Osteocyte (in vitro differentiated cells): ENCODE results near the gene TNN. TPM values are rescaled to one million over a fixed set of nuclear protein-coding genes. Genes with fewer than 3 reads are reported as not detected.

Source experiments
- DNase-seq: peaks from one replicate; pipeline ENCODE4 v3.0.0; 2021; ENCODE audit warnings: mixed read lengths; ENCODE audit not compliant: unreplicated experiment; ENCODE audit errors: extremely low spot score
- H3K27ac Mint-ChIP-seq: one replicate; pipeline ENCODE4 v1.8.0; 2021; ENCODE audit warnings: mild to moderate bottlenecking, mixed read lengths; ENCODE audit not compliant: unreplicated experiment
- H3K27me3 Mint-ChIP-seq: one replicate; pipeline ENCODE4 v1.8.0; 2021; ENCODE audit warnings: mixed read lengths; ENCODE audit not compliant: unreplicated experiment
- H3K36me3 Mint-ChIP-seq: one replicate; pipeline ENCODE4 v1.8.0; 2021; ENCODE audit warnings: mixed read lengths; ENCODE audit not compliant: unreplicated experiment
- H3K4me1 Mint-ChIP-seq: one replicate; pipeline ENCODE4 v1.8.0; 2021; ENCODE audit warnings: mixed read lengths; ENCODE audit not compliant: unreplicated experiment
- H3K4me3 Mint-ChIP-seq: one replicate; pipeline ENCODE4 v1.8.0; 2021; ENCODE audit warnings: mild to moderate bottlenecking, moderate library complexity, mixed read lengths; ENCODE audit not compliant: unreplicated experiment
- H3K9me3 Mint-ChIP-seq: one replicate; pipeline ENCODE4 v1.8.0; 2021; ENCODE audit warnings: mixed read lengths; ENCODE audit not compliant: unreplicated experiment
- total RNA-seq: library from RNA; stranded (reverse); gene quantifications from 2 replicates; pipeline ENCODE4 v1.2.1, GENCODE V29; 2021
- TF ChIP-seq, protein P1 (sequence below): fragments of 200-600 bp; sonication (generic); IDR thresholded peaks from 2 replicates; pipeline ENCODE4 v1.5.0; 2021; ENCODE audit warnings: antibody characterized with exemption, mild to moderate bottlenecking, moderate library complexity

The TNN gene
- total RNA-seq, 1 donor from 2014 or later: not detected

DNA sequence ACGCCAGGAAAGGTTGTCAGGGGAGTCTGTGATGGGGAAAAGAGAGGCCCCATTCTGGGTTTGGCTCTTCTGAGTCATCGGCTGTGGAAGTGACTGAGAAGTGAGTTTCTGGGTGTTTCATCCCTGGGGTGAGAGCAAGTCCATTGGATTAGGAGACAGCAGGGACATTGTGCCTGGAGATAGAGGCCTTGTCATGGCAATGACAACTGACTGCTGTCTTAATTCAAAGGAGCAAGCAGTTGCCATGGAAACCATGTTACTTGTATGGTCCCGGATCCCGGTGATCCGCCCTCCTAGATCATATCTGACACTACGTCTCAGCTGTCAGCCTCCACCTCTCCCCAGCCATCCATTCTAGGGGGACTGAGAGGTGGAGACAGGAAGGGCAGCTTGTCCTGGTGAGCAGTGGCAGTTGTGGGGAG is 90.5 kb downstream of the TNN start:
- TF ChIP-seq, protein P1, sequence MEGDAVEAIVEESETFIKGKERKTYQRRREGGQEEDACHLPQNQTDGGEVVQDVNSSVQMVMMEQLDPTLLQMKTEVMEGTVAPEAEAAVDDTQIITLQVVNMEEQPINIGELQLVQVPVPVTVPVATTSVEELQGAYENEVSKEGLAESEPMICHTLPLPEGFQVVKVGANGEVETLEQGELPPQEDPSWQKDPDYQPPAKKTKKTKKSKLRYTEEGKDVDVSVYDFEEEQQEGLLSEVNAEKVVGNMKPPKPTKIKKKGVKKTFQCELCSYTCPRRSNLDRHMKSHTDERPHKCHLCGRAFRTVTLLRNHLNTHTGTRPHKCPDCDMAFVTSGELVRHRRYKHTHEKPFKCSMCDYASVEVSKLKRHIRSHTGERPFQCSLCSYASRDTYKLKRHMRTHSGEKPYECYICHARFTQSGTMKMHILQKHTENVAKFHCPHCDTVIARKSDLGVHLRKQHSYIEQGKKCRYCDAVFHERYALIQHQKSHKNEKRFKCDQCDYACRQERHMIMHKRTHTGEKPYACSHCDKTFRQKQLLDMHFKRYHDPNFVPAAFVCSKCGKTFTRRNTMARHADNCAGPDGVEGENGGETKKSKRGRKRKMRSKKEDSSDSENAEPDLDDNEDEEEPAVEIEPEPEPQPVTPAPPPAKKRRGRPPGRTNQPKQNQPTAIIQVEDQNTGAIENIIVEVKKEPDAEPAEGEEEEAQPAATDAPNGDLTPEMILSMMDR: no peak
- no peak for DNase-seq

DNA sequence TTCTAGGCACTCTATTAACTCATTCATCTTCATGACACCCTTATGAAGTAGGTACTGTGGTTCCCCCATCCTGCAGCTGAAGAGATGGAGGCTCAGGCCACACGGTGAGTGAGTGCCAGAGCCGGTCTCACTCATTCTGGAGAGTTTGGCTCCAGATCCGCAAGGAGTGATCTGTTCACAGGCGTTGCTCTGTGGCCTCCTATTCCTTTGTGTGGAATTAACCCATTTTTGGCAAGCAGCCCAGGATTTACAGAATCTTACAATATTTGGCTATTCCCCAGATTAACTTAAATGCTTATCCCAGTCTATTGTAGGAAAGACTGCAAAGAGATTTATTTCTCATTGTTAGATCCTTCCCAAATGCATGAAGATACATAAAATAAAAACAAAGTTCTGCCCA is 95.3 kb downstream of the TNN start:
- Mint-ChIP-seq H3K9me3 (no peaks in the 10 kb centered on the region), H3K4me3 (no peak overlapping the region), H3K4me1 (no peaks in the 10 kb centered on the region), H3K27ac (no peak overlapping the region), H3K36me3 (no peaks in the 10 kb centered on the region), H3K27me3 (no peaks in the 10 kb centered on the region)
- TF ChIP-seq, protein P1: no peak
- DNase-seq: no peak

More for the DNA sequence above, 90.5 kb downstream of the TNN start:
- H3K4me3 Mint-ChIP-seq: no peak overlapping the region
- H3K36me3 Mint-ChIP-seq: no peaks in the 10 kb centered on the region
- H3K27ac Mint-ChIP-seq: no peak overlapping the region
- H3K27me3 Mint-ChIP-seq: peaks cover 6% of the 10 kb centered on the region
- H3K9me3 Mint-ChIP-seq: no peaks in the 10 kb centered on the region
- H3K4me1 Mint-ChIP-seq: no peaks in the 10 kb centered on the region

DNA sequence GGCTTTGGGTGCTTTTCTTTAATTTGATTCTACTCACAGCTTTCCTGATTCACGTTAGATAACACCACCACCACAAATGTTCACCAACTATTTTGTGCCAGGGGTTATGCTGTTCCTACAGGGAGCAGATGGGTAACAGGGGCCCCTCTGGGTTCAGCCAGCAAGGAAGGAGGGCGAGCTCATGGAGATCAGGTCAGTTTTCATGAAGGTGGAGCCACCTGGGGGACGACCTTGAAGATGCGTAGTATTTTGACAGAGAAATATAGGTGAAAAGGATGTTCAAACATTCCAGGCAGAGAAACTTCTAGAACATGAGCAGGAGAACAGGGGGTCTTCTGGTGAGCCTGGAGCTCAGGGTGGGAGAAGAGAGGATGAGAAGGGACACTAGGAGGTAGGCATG is 96.1 kb downstream of the TNN start:
- Mint-ChIP-seq H3K9me3 (no peaks in the 10 kb centered on the region), H3K27ac (no peak overlapping the region), H3K36me3 (no peaks in the 10 kb centered on the region), H3K4me1 (no peaks in the 10 kb centered on the region), H3K27me3 (no peaks in the 10 kb centered on the region), H3K4me3 (no peak overlapping the region)
- TF ChIP-seq, protein P1: no peak
- DNase-seq: no peak

DNA sequence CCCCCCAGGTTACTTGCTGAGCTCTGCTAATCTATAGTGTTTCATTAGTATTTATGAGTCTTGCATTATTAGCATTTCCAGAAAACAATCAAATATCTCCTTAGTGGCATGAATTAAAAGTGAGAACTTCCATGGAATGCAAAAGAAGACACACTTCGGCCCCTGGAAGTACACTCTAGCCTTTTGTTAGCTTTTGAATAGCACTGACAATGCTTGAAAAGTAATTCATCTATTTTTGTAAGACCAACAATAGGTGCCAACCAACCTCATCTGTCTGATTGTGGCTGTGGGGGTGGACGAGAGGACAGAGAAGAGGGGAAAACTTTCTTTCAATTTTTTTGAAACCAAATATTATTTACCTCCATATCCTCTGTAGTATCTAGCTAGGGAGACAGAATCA is 97.1 kb downstream of the TNN start:
- DNase-seq: no peak
- TF ChIP-seq, protein P1: no peak
- Mint-ChIP-seq H3K36me3 (no peaks in the 10 kb centered on the region), H3K27me3 (no peaks in the 10 kb centered on the region), H3K27ac (no peak overlapping the region), H3K9me3 (no peaks in the 10 kb centered on the region), H3K4me3 (no peak overlapping the region), H3K4me1 (no peaks in the 10 kb centered on the region)

DNA sequence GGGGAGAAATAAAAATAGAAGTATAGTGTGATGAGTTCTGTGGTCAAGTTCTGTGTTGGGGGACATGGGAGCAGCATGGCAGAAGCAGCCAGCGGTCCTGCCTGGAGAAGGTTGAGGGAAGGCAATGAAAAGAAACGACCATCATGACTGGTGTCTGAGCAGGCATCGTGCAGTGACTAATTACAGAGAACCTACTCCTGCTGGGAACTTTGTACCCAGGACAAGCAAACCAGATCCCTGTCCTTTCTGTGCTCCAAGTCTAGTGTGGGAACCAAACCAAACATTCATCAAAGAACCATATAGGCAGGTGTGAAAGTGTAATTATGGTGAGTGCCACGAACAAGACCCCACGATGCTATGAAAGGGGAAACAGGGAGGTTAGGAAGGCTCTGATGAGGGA is 99.1 kb downstream of the TNN start:
- Mint-ChIP-seq H3K9me3 (no peaks in the 10 kb centered on the region), H3K27me3 (no peaks in the 10 kb centered on the region), H3K36me3 (no peaks in the 10 kb centered on the region), H3K4me3 (no peak overlapping the region), H3K27ac (no peak overlapping the region), H3K4me1 (no peaks in the 10 kb centered on the region)
- TF ChIP-seq, protein P1: no peak
- DNase-seq: no peak
